Head of caudate nucleus (tissue), 42 donors: Measurements from ENCODE around the gene TRAPPC14.
"Not testable (repeated sequence)": the region's sequence is repeated elsewhere in the genome, so short reads cannot be mapped to it uniquely, and the experiment has no call there.

Source experiments
- DNase-seq, 42 donors: peaks; one replicate each; pipeline versions ENCODE4 v3.0.0 to v3.0.0-alpha.2; 2020 to 2021; ENCODE audit warnings: mixed read lengths in 7 of 42
- intact Hi-C: fragments of 100-400 bp; cut with DNase I; formaldehyde crosslinking; loops from one replicate; pipeline ENCODE4 v1.15.0; 2022

Gene TRAPPC14

DNA sequence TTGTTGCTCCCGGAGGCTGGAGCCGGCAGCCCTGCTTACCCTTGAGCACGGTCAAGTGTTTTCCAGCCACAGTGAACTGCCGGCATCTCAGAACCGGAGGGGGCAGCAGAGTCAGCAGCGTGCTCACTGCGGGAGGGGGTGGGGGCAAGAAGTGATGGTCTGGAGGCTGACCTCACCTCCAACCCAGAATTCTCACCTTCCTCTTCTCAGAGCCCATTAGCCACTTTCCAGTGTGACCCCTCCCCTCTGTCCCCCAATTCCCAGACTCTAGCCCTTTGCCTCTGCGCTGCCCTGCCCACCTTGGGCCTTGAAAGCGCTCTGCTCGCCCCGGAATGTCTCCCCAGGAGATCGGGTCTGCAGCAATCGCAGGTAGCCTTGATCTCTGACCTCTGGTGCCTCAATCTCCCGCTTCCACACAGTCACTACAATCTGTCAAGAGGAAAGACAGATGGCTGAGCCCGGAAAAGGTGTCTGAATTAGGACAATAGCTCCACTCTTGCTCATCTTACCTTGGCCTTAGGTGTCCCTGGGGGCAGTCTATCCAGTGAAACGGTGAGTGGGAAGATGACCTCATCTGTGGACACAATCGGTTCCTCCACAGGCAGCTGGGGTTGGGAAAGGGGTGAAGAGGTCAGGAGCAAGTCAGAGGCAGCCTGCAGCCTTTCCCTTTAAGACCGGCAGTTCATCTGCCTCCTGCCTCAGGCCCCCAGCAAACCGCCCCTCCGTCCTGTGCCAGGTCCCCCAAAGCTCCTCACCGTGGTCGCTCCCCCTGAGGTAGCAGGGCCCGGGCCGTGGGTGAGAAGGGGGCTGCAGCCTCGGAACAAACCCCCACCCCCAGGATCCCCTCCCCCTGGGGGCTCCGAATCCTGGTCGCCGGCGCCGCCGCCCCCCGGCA, 942 bp downstream of the TRAPPC14 start:
- intact Hi-C loops: no loop called here
- peak in 2 of 42 donors; percentile 16 to 43 for DNase-seq

DNA sequence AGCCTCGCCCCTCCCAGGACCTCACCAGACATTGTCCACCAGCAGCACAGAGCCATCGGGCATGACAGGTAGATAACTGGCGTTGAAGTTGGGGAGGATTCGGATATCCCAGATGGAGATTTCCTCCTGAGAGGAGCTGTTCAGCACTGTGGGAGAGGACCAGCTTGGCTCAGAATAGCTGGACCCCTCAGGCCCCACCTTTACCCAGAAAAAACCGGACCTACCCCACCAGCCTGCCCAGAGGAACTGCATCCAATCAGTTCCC, 1.5 kb downstream of the TRAPPC14 start:
- DNase-seq: no peak
- intact Hi-C loops: no loop called here

DNA sequence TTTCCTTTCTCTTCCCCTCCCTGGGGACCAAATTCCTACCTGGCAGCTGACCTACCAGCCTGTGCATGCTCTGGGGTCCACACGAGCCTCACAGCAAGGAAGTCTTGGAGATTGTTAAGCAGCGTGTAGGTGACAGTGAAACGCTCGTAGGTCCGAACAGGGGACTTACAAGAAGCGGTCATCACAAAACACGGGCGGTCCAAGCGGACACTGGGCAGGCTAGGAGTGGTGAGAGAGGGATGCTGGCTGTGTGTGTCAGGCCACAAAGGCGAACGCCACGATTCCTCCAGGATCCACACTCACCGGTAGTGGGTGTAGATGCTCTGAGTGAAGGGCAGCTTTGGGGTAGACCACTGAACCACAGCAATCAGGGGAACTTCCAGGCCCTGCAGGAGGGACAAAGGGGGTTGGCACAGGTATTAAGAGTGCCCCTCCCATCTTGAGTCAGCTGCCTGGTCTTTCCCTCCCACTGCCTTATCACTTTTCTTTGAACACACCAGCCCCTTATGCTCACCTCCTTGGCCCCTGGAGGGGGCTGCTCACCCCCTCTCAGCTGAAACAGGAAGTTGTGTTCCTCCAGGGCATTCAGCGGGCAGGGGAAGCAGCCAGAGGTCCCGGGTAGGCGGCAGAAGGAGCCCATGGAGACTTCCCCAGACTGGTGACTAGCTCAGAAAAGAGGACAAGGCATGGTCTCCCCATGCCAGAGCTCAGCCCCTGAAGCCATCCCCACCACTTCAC, 2.0 kb downstream of the TRAPPC14 start:
- intact Hi-C loops: no loop called here
- no peak for DNase-seq

DNA sequence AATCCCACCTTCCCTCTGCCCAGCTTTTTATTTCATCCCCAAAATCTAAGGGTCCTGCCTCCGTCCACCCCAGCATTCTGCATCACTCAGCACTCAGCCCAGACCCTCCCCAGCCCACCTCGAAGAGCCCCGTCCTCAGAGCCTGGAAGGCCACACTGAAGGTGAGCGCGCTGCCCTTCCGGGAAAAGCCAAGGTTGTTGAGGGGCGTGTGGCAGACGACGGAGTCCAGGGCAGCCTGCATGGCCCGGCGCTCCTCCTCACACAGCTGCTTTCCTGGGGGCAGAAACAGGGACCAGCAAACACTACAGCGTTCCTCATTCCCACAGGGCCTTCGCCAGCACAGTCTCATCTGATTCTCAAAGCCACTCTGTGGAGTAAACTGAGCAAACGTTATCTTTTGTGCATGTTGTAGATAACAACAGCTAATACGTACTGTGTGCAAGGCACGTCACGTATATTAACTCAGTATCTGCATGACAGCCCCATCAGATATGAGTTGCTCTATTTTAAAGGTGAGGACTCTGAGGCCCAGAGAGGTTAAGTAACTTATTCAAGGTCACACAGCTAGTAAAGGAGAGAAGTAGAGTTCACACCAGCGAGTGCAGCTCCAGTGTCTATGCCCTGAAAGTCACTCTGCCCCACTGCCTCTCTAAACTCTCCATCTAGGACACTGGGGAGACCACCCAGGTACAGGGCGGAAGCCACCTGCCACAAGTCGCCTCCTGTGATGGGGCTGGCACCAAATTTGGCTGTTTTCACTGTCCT, 2.8 kb downstream of the TRAPPC14 start:
- intact Hi-C loops: no loop called here
- DNase-seq: no peak

DNA sequence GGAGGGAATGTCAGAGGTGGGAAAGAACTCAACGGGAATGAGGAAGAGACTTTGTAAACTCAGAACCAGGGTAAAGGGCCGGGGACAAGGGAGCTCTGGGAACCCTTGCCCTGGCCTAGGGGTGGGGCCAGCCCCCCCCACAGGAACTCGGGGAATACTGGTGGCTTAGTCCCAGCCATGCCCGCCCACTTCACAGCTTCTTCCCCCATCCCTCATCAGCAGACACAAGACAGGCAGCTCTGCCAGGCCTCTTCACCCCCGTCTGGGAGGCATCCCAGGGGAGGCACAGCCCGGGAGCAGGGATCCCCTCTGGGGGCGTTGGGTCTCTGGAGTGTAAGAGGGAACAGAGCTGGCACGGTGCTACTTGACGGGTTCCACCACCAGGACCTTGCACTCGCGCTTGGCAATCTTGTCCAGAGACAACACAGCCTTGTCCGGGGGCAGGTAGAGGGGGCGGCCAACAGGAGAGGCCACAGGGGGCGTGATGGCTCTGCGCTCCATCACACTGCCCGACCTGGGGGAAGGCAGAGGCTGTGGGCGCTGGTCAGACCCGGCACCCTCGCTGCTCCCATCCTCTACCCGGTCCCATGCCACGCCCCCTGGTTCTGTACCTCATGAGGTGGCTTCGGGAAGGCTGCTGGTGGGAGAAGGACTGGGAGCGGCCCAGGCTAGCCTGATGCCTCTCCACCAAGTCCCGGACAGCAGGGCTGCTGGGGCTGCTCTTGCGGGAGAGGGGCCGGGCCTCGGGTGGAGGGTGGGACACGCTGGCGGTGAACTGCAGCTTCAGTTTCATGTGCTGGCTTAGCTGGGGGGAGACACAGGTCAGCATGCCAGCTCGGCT, 3.7 kb downstream of the TRAPPC14 start:
- peak in 3 of 42 donors; percentile 40 to 47 (median 45) for DNase-seq
- intact Hi-C loops: no loop called here

DNA sequence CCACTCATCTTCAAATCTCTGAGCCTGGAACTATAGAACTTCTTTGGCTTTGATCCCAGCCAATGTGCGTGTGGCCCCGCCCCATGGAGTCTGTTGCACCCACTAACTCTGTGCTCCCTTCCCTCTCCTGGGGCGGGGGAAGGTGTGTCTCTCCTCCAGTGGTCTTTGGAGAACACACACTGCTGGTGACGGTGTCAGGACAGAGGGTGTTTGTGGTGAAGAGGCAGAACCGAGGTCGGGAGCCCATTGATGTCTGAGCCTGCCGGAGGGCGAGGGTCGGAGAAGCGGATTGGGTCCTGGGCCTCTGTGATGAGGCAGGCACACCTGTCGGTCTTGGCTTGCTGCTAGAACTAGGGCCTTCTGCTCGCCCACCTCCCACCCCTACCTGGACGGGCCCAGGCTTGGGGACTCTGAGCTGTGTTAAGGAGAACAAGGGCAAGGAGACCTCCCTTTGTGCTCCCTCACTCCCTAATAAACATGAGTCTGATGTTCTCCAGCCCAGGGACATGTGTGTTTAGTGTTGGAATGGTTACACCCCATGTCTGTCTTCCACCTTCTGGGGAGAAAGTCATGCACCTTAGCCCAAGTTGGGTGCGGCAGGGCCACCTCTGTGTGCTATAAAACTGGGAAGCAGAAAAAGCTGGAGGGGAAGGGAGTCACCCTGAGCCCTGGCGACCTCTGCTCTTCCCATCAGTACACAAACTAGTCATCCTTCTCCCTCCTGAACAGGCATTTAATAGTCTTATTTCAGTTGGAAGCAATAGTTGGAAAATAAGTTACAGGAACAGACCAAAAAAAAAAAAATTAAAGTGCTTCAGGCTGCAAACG, 4.6 kb downstream of the TRAPPC14 start:
- intact Hi-C loops: no loop called here
- DNase-seq: no peak

DNA sequence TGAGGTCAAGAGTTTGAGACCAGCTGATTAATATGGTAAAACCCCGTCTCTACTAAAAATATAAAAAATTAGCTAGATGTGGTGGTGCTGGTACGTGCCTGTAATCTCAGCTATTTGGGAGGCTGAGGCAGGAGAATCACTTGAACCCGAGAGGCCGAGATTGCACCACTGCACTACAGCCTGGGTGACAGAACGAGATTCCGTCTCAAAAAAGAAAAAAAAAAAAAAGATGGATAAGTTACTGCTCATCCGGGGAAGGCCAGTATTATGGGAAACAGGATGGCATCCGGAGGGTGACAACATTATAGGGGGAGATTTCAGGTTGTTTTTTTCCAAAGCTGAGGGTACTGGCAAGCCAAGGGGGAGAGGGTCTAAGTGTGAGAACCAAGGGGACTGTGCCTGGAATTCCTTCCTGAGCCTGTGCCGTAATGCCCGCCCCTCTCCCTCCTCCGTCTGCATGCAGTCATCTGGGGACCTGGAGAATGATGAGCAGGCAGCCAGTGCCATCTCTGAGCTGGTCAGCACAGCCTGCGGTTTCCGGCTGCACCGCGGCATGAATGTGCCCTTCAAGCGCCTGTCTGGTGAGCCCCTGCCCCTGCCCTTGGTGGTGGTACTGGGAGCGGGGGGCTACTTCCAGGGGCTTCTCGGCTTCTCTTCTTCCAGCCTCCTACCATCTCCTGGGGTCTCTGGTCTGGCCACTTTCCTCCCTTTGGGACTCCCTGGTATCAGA, 5.4 kb downstream of the TRAPPC14 start:
- DNase-seq: no peak
- intact Hi-C loops: no loop called here

DNA sequence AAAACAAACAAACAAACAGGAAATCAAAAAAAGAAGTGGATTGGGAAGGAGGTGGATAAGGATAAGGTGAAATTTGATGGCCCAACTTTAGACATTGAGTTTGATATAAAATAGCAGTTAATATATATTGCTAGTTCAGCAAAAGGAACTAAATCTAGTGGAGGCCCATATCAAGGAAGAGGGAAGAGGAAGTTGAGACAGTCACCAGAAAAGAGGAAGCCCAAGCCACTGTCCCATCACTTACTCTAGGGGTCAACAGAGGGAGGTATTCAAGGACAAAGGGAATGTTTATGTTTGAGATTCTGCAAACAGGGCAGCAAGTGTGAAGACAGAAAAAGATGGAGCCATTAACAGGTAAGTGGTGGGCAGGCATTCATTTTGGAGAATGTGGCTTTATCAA, 6.1 kb downstream of the TRAPPC14 start:
- intact Hi-C loops: no loop called here

DNA sequence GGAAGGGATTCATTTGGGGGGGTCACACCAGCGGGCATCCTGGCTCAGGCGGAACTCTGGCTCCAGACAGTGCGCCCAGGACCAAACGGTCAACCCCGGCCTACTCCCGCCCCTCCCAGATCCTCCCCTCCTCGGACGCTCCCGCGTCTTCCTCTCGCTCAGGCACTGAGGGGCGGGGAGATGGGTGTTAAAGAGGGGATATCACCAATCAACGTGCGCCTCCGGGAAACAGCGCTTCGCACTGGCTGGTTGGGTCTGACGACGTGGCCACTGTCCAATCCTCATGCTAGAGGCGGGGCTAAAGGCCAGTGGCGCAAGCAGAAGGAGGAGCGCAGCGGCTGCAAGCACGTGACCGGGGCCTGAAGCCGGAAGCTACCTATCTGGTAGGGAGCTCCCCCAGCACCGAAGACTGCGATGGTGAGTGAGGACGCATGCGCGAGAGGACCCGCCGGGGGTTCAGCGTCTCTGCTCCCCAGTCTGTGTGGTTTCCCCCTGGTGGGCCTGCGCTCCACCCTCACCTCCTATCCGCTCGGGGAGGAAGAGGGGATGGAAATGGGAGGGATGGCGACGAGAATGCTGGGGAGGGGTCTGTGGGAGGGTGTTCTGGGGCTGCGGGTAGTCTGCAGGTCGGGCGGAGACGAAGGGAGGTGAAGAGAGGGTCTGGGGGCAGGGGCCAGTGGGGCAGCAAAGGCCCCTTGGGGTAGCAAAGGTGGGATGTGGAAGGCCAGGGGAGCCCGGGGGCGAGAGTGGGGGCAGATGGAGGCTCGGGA, 9.8 kb downstream of the TRAPPC14 start, which contains the start of gene LAMTOR4:
LAMTOR4 (plus strand) TSS at position 360 of the 770 bp plus-strand sequence; CDS start at position 415, 55 bp downstream.
- peak; percentile 98 to 100 (median 99) for DNase-seq
- intact Hi-C loops: no loop called here

More for the DNA sequence above, 6.1 kb downstream of the TRAPPC14 start:
- DNase-seq: no peak

DNA sequence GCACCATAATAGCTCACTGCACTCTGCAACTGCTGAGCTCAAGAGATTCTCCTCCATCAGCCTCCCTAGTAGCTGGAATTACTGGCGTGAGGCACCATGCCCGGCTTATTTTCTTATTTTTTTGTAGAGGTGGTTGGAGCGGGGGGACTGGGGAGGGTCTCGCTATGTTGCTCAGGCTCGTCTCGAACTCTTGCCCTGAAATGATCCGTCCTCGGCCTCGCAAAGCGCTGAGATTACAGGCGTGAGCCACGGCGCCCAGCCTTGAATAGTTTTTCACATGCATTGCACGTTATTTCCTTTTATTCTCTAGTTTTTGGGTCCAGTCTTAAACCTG, 10.3 kb downstream of the TRAPPC14 start:
- DNase-seq: peak in 1 of 42 donors; percentile 24
- intact Hi-C loops: no loop called here

DNA sequence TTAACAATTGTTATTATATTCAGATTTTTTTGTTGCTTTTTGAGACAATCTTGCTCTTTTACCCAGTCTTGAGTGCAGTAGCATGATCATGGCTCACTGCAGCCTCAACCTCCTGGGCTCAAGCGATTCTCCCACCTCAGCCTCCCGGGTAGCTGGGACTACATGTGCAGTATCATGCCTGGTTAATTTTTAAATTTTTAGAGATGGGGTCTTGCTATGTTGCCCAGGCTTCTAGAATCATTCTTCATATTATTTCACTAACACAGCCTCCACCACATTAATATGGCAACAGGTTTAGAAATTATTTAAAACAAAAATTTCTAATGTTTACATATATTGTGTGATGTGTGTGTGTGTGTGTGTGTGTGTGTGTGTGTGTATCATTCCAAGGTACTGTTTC, 11.2 kb downstream of the TRAPPC14 start:
- DNase-seq: no peak
- intact Hi-C loops: no loop called here

DNA sequence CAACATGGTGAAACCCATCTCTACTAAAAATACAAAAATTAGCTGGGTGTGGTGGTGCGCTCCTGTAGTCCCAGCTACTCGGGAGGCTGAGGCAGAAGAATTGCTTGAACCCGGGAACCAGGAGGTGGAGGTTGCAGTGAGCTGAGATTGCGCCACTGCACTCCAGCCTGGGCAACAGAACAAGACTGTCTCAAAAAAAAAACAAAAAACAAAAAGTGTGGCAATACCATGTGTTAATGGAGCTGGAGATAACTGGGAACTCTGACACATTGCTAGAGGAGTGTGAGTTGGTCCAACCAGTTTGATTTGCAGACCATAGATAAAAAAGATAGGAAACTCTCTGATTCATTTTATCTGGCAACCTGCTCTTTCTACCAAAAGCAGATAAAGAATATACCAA, 12.2 kb downstream of the TRAPPC14 start:
- DNase-seq, intact Hi-C loops: not testable (repeated sequence)

DNA sequence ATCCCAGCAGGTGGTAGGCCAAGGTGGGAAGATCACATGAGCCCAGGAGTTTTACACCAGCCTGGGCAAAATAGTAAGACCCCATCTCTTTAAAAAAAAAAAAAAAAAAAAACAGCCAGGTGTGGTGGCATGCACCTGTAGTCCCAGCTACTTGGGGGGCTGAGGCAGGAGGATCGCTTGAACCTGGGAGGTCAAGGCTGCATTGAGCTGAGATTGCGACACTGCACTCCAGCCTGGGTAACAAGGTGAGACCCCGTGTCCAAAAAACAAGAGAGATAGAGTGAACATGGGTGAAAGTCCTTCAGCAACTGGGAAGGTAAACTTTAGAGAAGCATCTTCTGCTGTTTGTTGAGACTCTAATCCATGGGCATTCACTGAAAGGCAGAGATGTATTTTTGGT, 16.1 kb downstream of the TRAPPC14 start:
- DNase-seq: no peak
- intact Hi-C loops: no loop called here

DNA sequence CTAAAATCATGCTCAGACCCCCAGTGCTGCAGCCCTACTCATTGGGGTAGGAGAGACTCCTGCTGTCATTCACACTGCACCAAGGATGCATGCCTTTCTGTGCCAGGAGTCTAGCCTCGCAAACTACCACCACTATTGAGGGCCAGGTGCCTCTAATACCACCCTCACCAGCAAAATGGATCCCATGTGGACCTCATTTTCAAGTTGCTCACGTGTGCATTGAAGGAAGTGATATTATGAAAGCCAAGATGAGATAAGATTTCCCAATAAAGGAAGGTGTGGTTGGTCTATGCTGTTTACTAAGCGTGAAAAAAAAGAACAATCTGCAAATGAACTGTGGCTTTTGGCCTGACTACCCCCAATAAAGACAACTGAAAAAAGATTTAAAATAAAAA, 17.0 kb downstream of the TRAPPC14 start:
- intact Hi-C loops: no loop called here
- DNase-seq: no peak

DNA sequence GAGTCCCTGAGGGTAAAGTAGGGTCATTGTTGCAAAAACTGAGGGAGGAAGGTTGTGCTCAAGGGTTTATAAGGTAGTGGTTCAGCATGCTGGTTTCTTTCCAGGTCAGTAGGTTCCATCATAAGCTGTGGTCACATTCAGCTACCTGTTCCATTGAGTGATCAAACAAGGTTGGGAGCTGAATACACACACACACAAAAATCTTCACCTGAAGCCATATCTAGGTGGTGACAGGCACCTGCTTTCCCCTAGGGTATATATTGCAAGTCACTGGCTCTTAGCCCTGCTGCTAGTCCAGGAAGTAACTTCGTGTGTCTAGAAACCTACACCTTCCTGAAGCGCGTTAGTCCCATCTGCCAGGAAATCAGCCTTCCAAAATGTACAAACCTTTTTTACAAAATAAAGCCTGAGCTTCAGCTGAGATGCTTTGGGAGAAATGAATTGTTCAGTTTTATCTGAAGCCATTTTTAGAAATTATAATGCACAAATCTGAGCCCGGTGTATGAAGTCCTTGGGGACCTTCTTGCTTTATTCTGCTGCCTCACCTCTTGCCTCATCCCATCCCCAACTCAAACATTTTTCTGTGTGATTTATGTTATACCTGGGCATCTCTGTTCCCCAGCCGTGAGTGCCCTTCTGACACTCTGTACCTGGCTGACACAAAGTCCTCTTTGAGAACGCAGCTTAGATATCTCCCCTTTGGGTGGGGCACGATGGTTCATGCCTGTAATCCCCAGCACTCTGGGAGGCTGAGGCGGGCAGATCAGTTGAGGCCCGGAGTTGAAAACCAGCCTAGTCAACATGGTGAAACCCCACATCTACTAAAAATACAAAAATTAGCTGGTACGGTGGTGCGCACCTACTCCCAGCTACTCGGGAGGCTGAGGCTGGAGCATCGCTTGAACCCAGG, 20.4 kb downstream of the TRAPPC14 start:
- intact Hi-C loops: no loop called here
- no peak for DNase-seq

DNA sequence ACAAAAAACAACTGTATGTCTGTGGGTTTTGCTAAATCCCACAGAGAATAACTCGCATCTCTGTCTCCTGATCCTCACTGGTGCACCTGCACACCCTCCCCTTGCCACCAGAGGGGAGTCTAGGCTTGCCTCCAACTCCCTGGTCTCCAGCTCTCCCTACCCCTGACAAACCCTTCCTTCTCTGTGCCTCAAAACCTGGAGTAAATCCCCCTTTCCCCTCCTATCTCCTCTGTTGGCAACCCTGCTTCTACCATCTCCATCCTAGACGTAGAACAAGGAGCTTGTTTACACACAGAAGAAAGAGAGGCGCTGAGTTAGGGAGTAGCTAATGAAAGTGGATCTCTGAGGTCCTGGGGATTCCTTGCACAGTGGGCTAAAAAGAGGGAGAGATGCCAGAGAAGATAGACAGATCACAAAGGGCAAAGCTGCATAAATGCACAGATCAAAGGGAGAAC, 25.8 kb downstream of the TRAPPC14 start:
- peak in 41 of 42 donors; percentile 34 to 80 (median 61) for DNase-seq
- intact Hi-C loops: no loop called here
